ENCODE data around the gene DBH.

The DBH gene

GRCh38 chr9:133684121-133684935 is 48.2 kb downstream of the DBH start:
- DNase-seq (ENCODE audit: low read depth), result no peak

- no peak for DNase-seq (ENCODE audit: low read depth)
Observed at GRCh38 chr9:133684936-133685361, 48.8 kb downstream of the DBH start.

- no peak for DNase-seq (ENCODE audit: low read depth)
Observed at GRCh38 chr9:133685653-133686609, 49.8 kb downstream of the DBH start.

GRCh38 chr9:133686642-133687575 is 50.7 kb downstream of the DBH start:
- no peak for DNase-seq (ENCODE audit: low read depth)

- no peak for DNase-seq (ENCODE audit: low read depth)
Observed at GRCh38 chr9:133687856-133688761, 51.9 kb downstream of the DBH start.

- DNase-seq (ENCODE audit: low read depth), result no peak
Observed at GRCh38 chr9:133689151-133689763, 53.1 kb downstream of the DBH start.

GRCh38 chr9:133690081-133690561 is 54.0 kb downstream of the DBH start:
- DNase-seq (ENCODE audit: low read depth), result no peak

- no peak for DNase-seq (ENCODE audit: low read depth)
Observed at GRCh38 chr9:133691191-133691590, 55.0 kb downstream of the DBH start.

- DNase-seq (ENCODE audit: low read depth), result no peak
Observed at GRCh38 chr9:133691626-133692363, 55.6 kb downstream of the DBH start.

GRCh38 chr9:133692364-133692985 is 56.3 kb downstream of the DBH start:
- DNase-seq (ENCODE audit: low read depth), result no peak

- DNase-seq (ENCODE audit: low read depth), result no peak
Observed at GRCh38 chr9:133693116-133693515, 57.0 kb downstream of the DBH start.

GRCh38 chr9:133693703-133694529 is 57.8 kb downstream of the DBH start:
- no peak for DNase-seq (ENCODE audit: low read depth)

- no peak for DNase-seq (ENCODE audit: low read depth)
Observed at GRCh38 chr9:133694686-133695085, 58.5 kb downstream of the DBH start.

GRCh38 chr9:133696071-133696472 is 59.9 kb downstream of the DBH start:
- no peak for DNase-seq (ENCODE audit: low read depth)

- no peak for DNase-seq (ENCODE audit: low read depth)
Observed at GRCh38 chr9:133699546-133699945, 63.4 kb downstream of the DBH start.

GRCh38 chr9:133700819-133701320 is 64.7 kb downstream of the DBH start:
- DNase-seq (ENCODE audit: low read depth), result no peak

- DNase-seq (ENCODE audit: low read depth), result no peak
Observed at GRCh38 chr9:133701321-133701980, 65.3 kb downstream of the DBH start.
